ENCODE measurements around the gene TMEM121. TPM values are rescaled to one million over a fixed set of nuclear protein-coding genes. Genes with fewer than 3 reads are reported as not detected.

Gene TMEM121
- total and polyA plus RNA-seq, 4 donors, result 0.33 to 1.5 (median 0.37) TPM; not detected in 1

DNA sequence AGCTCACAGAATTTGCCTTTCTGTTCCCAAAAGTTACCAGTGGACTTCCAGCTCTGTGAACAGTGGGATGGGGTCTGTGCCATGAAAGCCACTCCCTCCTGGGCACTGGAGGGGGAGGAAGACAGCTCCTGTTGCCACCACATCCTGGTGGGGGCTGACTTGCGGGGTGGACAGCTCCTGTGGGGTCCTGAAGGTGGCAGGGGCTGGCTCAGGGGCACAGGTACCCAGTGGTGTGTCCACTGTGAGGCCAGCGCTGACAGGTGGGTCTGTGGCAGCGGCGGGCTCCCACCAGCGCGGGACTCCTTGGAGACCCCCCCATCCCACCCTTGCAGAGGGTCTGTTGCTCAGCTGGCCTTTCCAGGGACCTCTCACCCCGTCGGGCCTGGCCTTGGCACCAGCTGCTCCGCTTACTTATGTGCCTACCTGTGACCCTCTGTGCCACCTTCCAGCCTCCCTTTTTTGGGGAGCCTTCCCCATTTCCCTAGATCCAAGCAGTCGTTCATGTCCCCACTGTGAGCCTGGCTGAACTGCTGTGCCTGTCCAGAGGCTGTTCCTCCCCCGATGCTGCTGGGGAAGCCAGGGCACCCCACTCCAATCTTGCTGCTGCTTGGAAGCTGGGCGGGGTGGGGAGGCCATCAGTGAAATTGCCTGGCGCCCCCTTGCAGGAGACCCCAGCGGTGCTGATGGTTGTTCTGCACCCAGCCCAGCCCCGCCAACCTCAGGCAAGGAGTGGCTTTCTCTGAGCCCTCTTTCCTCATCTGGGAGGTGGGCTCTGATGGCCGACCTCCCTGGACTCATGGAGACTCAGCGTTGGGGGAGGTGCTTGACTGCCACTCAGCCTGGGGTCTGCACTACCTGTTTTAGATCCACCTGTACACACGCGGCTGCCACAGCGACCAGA, 33.2 kb upstream of the TMEM121 start:
- Histone ChIP-seq H3K4me3 (ENCODE audit: low read depth in 1 of 3, low read length in 3 of 3) (no peak overlapping the region), H3K9me3 (ENCODE audit: control insufficient read depth in 4 of 4, low read length in 3 of 4) (no peaks in the 10 kb centered on the region), H3K27me3 (ENCODE audit: control insufficient read depth in 4 of 4, insufficient read depth in 4 of 4, low read length in 3 of 4) (no peaks in the 10 kb centered on the region), H3K27ac (ENCODE audit: low read depth in 1 of 2, low read length in 2 of 2) (peak overlapping the region; percentile 26 to 68), H3K9ac (ENCODE audit: low read depth in 1 of 2, low read length in 2 of 2) (no peak overlapping the region), H3K4me1 (ENCODE audit: control insufficient read depth in 4 of 4, insufficient read depth in 4 of 4, low read length in 3 of 4) (peaks cover 17 to 81% (median 60%) of the 10 kb centered on the region in 4 donors), H3K36me3 (ENCODE audit: control insufficient read depth in 4 of 4, insufficient read depth in 3 of 4, low read depth in 1 of 4, low read length in 3 of 4) (no peaks in the 10 kb centered on the region)
- TF ChIP-seq, protein P1, sequence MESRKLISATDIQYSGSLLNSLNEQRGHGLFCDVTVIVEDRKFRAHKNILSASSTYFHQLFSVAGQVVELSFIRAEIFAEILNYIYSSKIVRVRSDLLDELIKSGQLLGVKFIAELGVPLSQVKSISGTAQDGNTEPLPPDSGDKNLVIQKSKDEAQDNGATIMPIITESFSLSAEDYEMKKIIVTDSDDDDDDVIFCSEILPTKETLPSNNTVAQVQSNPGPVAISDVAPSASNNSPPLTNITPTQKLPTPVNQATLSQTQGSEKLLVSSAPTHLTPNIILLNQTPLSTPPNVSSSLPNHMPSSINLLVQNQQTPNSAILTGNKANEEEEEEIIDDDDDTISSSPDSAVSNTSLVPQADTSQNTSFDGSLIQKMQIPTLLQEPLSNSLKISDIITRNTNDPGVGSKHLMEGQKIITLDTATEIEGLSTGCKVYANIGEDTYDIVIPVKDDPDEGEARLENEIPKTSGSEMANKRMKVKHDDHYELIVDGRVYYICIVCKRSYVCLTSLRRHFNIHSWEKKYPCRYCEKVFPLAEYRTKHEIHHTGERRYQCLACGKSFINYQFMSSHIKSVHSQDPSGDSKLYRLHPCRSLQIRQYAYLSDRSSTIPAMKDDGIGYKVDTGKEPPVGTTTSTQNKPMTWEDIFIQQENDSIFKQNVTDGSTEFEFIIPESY (IDR thresholded peaks at IDR 0.05), result no peak
- no peak for TF ChIP-seq ATF3 (IDR thresholded peaks at IDR 0.05)
- TF ChIP-seq TAF1 (conservative IDR thresholded peaks at IDR 0.05), result no peak
- no peak for TF ChIP-seq NR2F2 (IDR thresholded peaks at IDR 0.05)
- TF ChIP-seq, protein P2, sequence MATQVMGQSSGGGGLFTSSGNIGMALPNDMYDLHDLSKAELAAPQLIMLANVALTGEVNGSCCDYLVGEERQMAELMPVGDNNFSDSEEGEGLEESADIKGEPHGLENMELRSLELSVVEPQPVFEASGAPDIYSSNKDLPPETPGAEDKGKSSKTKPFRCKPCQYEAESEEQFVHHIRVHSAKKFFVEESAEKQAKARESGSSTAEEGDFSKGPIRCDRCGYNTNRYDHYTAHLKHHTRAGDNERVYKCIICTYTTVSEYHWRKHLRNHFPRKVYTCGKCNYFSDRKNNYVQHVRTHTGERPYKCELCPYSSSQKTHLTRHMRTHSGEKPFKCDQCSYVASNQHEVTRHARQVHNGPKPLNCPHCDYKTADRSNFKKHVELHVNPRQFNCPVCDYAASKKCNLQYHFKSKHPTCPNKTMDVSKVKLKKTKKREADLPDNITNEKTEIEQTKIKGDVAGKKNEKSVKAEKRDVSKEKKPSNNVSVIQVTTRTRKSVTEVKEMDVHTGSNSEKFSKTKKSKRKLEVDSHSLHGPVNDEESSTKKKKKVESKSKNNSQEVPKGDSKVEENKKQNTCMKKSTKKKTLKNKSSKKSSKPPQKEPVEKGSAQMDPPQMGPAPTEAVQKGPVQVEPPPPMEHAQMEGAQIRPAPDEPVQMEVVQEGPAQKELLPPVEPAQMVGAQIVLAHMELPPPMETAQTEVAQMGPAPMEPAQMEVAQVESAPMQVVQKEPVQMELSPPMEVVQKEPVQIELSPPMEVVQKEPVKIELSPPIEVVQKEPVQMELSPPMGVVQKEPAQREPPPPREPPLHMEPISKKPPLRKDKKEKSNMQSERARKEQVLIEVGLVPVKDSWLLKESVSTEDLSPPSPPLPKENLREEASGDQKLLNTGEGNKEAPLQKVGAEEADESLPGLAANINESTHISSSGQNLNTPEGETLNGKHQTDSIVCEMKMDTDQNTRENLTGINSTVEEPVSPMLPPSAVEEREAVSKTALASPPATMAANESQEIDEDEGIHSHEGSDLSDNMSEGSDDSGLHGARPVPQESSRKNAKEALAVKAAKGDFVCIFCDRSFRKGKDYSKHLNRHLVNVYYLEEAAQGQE (IDR thresholded peaks at IDR 0.05), result no peak
- no peak for TF ChIP-seq HNF4A (conservative IDR thresholded peaks at IDR 0.05)
- no peak for TF ChIP-seq CTCF (IDR thresholded peaks at IDR 0.05; ENCODE audit: low read depth, low read length, missing input control)
- TF ChIP-seq FOXA1 (IDR thresholded peaks at IDR 0.05), result no peak
- WGBS, result 89% methylated on average over 20 of the region's 20 CpGs
- DNase-seq (ENCODE audit: low spot score), result no peak

DNA sequence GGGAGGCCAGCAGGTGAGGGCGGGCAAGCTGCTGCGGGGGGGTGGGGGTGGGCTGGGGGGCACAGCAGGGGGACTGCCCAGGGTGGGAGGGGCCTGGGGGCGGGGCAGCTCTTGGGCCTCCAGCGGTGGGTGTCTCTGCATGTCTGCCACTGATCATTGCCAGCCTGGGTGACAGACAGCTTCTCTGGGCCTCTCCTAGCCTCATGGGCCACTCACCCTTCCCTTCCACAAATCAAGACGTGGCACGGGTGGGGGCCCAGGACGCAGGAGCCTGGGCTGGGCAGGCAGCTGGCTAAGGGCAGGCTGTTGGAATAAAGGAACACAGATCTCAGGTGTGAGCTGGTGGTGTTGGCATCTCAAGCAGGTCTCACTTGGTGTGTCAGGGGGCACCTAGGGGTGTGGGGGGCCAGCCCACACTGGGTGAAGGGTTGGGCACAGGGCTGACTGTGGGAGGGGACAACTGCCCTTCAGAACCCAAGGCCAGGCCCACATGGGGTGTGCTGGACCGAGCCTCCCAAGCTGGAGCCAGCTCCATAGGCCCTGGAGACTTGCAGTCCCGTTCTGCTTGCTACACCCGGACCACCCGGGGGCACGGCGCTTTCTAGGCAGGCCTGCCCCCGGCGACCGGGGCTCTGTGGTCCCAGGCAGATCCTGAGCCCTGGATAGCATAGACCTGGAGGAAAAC, 32.3 kb upstream of the TMEM121 start:
- Histone ChIP-seq H3K9ac (ENCODE audit: low read depth in 1 of 2, low read length in 2 of 2) (no peak overlapping the region), H3K27me3 (ENCODE audit: control insufficient read depth in 4 of 4, insufficient read depth in 4 of 4, low read length in 3 of 4) (no peaks in the 10 kb centered on the region), H3K27ac (ENCODE audit: low read depth in 1 of 2, low read length in 2 of 2) (no peak overlapping the region), H3K36me3 (ENCODE audit: control insufficient read depth in 4 of 4, insufficient read depth in 3 of 4, low read depth in 1 of 4, low read length in 3 of 4) (no peaks in the 10 kb centered on the region), H3K4me3 (ENCODE audit: low read depth in 1 of 3, low read length in 3 of 3) (no peak overlapping the region), H3K9me3 (ENCODE audit: control insufficient read depth in 4 of 4, low read length in 3 of 4) (no peaks in the 10 kb centered on the region), H3K4me1 (ENCODE audit: control insufficient read depth in 4 of 4, insufficient read depth in 4 of 4, low read length in 3 of 4) (peaks cover 17 to 88% (median 65%) of the 10 kb centered on the region in 4 donors)
- DNase-seq (ENCODE audit: low spot score), result no peak
- WGBS, result 93% methylated on average over 16 of the region's 16 CpGs
- TF ChIP-seq, protein P1 (IDR thresholded peaks at IDR 0.05), result no peak
- TF ChIP-seq EGR1 (IDR thresholded peaks at IDR 0.05; ENCODE audit: low read depth in 2 of 2), result no peak
- no peak for TF ChIP-seq RXRA (IDR thresholded peaks at IDR 0.05)
- no peak for TF ChIP-seq HNF4G (IDR thresholded peaks at IDR 0.05)
- TF ChIP-seq, protein P2 (IDR thresholded peaks at IDR 0.05), result no peak
- no peak for TF ChIP-seq HNF4A (conservative IDR thresholded peaks at IDR 0.05)
- TF ChIP-seq YY1 (IDR thresholded peaks at IDR 0.05), result no peak
- no peak for TF ChIP-seq RAD21 (IDR thresholded peaks at IDR 0.05)
- TF ChIP-seq JUND (IDR thresholded peaks at IDR 0.05), result no peak
- TF ChIP-seq, protein P3, sequence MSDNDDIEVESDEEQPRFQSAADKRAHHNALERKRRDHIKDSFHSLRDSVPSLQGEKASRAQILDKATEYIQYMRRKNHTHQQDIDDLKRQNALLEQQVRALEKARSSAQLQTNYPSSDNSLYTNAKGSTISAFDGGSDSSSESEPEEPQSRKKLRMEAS (IDR thresholded peaks at IDR 0.05), result no peak
- no peak for TF ChIP-seq FOXA1 (IDR thresholded peaks at IDR 0.05)
- TF ChIP-seq TAF1 (conservative IDR thresholded peaks at IDR 0.05), result no peak
